Fibroblast of lung (primary cell): ENCODE data around the gene HAO2. TPM values are rescaled to one million over a fixed set of nuclear protein-coding genes. Genes with fewer than 3 reads are reported as not detected.

Source experiments
- DNase-seq, 2 donors: peaks; one replicate each; pipeline versions ENCODE4 v3.0.0 to v3.0.0-alpha.2; 2010; ENCODE audit warnings: low read depth in 2 of 2
- H2AFZ ChIP-seq: 2 replicates; pipeline ENCODE4 v1.5.1; 2012; ENCODE audit warnings: low read length, control low read depth, inconsistent platforms
- H3K27ac ChIP-seq: 2 replicates; pipeline ENCODE4 v1.5.1; 2011; ENCODE audit warnings: low read length, control low read depth; ENCODE audit not compliant: insufficient read depth
- H3K27me3 ChIP-seq: 2 replicates; pipeline ENCODE4 v1.5.1; 2011; ENCODE audit warnings: mild to moderate bottlenecking, low read length; ENCODE audit not compliant: control insufficient read depth, insufficient read depth
- H3K36me3 ChIP-seq: 2 replicates; pipeline ENCODE4 v1.5.1; 2011; ENCODE audit warnings: low read length; ENCODE audit not compliant: control insufficient read depth, insufficient read depth
- H3K4me1 ChIP-seq: 2 replicates; pipeline ENCODE4 v1.5.1; 2011; ENCODE audit warnings: low read length; ENCODE audit not compliant: control insufficient read depth, insufficient read depth; ENCODE audit errors: extremely low read depth
- H3K4me2 ChIP-seq: 2 replicates; pipeline ENCODE4 v1.5.1; 2011; ENCODE audit warnings: low read length, control low read depth; ENCODE audit not compliant: insufficient read depth; ENCODE audit errors: extremely low read depth
- H3K4me3 ChIP-seq, 4 experiments: fragments of 200-600 bp in 1 of 4; sonication (generic) in 1 of 4; replicated peaks in 1 of 4; 2 replicates each; pipeline ENCODE4 v1.5.1; 2011 to 2016; ENCODE audit warnings: low read length in 4 of 4, low read depth in 3 of 4, mild to moderate bottlenecking in 3 of 4, control low read depth in 2 of 4, inconsistent platforms in 1 of 4, mixed read lengths in 1 of 4; ENCODE audit not compliant: insufficient read depth in 1 of 4; ENCODE audit errors: control extremely low read depth in 1 of 4
- H3K79me2 ChIP-seq: 2 replicates; pipeline ENCODE4 v1.5.1; 2012; ENCODE audit warnings: mild to moderate bottlenecking, low read length, inconsistent platforms; ENCODE audit not compliant: control insufficient read depth, insufficient read depth
- H3K9ac ChIP-seq: 2 replicates; pipeline ENCODE4 v1.5.1; 2011; ENCODE audit warnings: mild to moderate bottlenecking, low read length, control low read depth; ENCODE audit not compliant: insufficient read depth
- H3K9me3 ChIP-seq: 2 replicates; pipeline ENCODE4 v1.5.1; 2012; ENCODE audit warnings: low read depth, low read length; ENCODE audit not compliant: control insufficient read depth, insufficient read depth
- H4K20me1 ChIP-seq: 2 replicates; pipeline ENCODE4 v1.5.1; 2011; ENCODE audit warnings: low read length; ENCODE audit not compliant: control insufficient read depth, insufficient read depth; ENCODE audit errors: extremely low read depth
- CTCF ChIP-seq, 2 donors: IDR thresholded peaks in 1 of 2; conservative IDR thresholded peaks in 1 of 2; 1 replicate in 1 of 2; 2 replicates in 1 of 2; pipeline ENCODE4 v1.5.1; 2011 to 2012; ENCODE audit warnings: low read length in 2 of 2, control low read depth in 1 of 2, inconsistent platforms in 1 of 2, low read depth in 1 of 2, mild to moderate bottlenecking in 1 of 2
- EZH2 ChIP-seq: IDR thresholded peaks from 2 replicates; pipeline ENCODE4 v1.5.1; 2012; ENCODE audit warnings: low read length, control low read depth, mild to moderate bottlenecking; ENCODE audit errors: missing control alignments
- polyA plus RNA-seq, 2 donors: library from polyadenylated mRNA; depleted of rRNA in 1 of 2; stranded (reverse) in 1 of 2; unstranded in 1 of 2; fragments of >200 nt; gene quantifications; 2 replicates each; pipeline ENCODE4 v1.2.1, GENCODE V29; 2011 to 2012; ENCODE audit warnings: missing spikeins in 1 of 2
- total RNA-seq: library from RNA; depleted of rRNA; stranded (reverse); fragments of >200 nt; gene quantifications from 2 replicates; pipeline ENCODE4 v1.2.1, GENCODE V29; 2014

Gene HAO2
- total and polyA plus RNA-seq, 2 donors (not counting 1 experiment from before 2014, with no cell fraction given) = not detected

DNA sequence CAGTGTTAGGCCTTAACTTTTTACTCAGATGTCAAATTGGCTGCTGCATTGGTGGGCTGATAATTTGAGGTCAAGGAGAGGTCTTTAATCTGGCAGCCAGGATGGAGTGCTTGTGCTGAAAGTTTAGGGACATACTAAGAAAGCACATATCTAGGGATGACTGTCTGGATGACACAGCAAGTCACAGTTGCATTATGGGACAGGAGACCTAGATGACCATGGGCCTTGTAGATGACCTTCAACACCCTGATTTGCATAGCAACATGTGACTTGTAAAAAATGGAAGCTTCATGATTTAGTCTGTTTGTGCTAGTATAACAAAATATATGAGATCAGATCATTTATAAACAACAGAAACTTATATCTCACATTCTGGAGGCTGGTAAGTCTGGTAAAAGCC lies 28.4 kb downstream of the HAO2 start:
- Histone ChIP-seq H3K36me3 (no peaks in the 10 kb centered on the region), H3K4me3 (no peak overlapping the region), H3K9me3 (no peaks in the 10 kb centered on the region), H3K4me1 (no peaks in the 10 kb centered on the region), H3K27me3 (no peaks in the 10 kb centered on the region), H3K4me2 (no peak overlapping the region), H3K27ac (no peak overlapping the region), H3K9ac (no peak overlapping the region), H3K79me2 (no peaks in the 10 kb centered on the region), H2AFZ (no peak overlapping the region), H4K20me1 (no peaks in the 10 kb centered on the region)
- no peak for DNase-seq
- TF ChIP-seq CTCF (conservative IDR thresholded peaks at IDR 0.05 in 1 of 2, IDR thresholded peaks at IDR 0.05 in 1 of 2; ENCODE audit: low read depth in 1 of 2, low read length in 2 of 2) (no peak), EZH2 (no peak)

DNA sequence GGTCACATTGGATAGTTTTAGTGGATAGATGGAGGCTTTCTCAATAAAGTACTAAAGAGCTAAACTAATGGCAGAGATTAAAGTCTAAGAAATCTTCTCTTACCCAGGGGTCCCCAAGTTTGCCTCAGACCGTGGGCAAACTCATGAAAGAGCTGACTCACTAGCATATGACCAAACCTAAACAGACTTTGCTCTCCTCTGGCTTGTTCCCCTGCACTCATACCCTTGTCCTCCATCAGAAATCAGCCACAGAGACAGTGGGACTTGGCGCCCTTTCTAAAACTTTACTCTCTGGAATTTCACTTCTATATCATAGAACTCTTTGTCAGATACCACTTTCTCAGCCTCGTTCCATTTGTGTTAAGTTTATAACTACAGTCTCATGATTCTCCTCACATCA lies 29.4 kb downstream of the HAO2 start:
- DNase-seq = no peak
- no peaks in the 10 kb centered on the region for H3K9me3 ChIP-seq
- no peak overlapping the region for H3K4me3 ChIP-seq
- H3K4me1 ChIP-seq = no peaks in the 10 kb centered on the region
- no peaks in the 10 kb centered on the region for H3K27me3 ChIP-seq
- no peaks in the 10 kb centered on the region for H4K20me1 ChIP-seq
- H2AFZ ChIP-seq = no peak overlapping the region
- H3K27ac ChIP-seq = no peak overlapping the region
- H3K79me2 ChIP-seq = no peaks in the 10 kb centered on the region
- TF ChIP-seq EZH2 = no peak
- no peak for TF ChIP-seq CTCF (conservative IDR thresholded peaks at IDR 0.05 in 1 of 2, IDR thresholded peaks at IDR 0.05 in 1 of 2; ENCODE audit: low read depth in 1 of 2, low read length in 2 of 2)
- H3K36me3 ChIP-seq = no peaks in the 10 kb centered on the region
- H3K9ac ChIP-seq = no peak overlapping the region
- no peak overlapping the region for H3K4me2 ChIP-seq

DNA sequence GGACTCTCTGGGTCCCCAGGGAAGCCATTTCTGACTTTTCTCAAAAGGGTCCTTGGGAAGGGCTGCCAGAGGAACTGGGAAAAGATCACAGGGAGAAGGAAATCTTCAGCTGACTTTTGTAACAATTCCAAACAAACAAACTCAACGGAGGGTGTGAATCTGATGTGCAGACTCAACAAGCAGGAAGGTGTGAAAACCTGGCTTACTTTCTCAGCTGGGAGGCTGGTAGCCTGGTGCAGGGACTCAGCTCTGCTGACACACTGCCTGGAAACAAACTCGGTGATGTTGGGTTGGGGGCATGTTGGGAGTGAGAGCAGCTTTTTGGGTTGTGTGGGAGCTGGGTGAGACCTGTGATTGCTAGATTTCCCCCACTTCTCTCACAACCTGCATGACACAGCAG lies 36.2 kb downstream of the HAO2 start:
- Histone ChIP-seq H3K27me3 (no peaks in the 10 kb centered on the region), H2AFZ (no peak overlapping the region), H3K79me2 (no peaks in the 10 kb centered on the region), H3K9me3 (no peaks in the 10 kb centered on the region), H3K4me1 (no peaks in the 10 kb centered on the region), H3K4me2 (no peak overlapping the region), H3K4me3 (no peak overlapping the region), H3K36me3 (no peaks in the 10 kb centered on the region), H3K9ac (no peak overlapping the region), H3K27ac (no peak overlapping the region), H4K20me1 (no peaks in the 10 kb centered on the region)
- TF ChIP-seq CTCF (conservative IDR thresholded peaks at IDR 0.05 in 1 of 2, IDR thresholded peaks at IDR 0.05 in 1 of 2; ENCODE audit: low read depth in 1 of 2, low read length in 2 of 2) (no peak), EZH2 (no peak)
- DNase-seq = no peak
